ENCODE measurements around the gene USP10.

GRCh38 chr16:84699712-84700445 lies at the start of gene USP10:
- no peak for TF ChIP-seq TCF7L2 (IDR thresholded peaks at IDR 0.05; ENCODE audit: borderline replicate concordance, low read depth, low read length)
- no peak for TF ChIP-seq ZBTB1 (tag by site-specific recombination; IDR thresholded peaks at IDR 0.05)
- TF ChIP-seq, protein P1, sequence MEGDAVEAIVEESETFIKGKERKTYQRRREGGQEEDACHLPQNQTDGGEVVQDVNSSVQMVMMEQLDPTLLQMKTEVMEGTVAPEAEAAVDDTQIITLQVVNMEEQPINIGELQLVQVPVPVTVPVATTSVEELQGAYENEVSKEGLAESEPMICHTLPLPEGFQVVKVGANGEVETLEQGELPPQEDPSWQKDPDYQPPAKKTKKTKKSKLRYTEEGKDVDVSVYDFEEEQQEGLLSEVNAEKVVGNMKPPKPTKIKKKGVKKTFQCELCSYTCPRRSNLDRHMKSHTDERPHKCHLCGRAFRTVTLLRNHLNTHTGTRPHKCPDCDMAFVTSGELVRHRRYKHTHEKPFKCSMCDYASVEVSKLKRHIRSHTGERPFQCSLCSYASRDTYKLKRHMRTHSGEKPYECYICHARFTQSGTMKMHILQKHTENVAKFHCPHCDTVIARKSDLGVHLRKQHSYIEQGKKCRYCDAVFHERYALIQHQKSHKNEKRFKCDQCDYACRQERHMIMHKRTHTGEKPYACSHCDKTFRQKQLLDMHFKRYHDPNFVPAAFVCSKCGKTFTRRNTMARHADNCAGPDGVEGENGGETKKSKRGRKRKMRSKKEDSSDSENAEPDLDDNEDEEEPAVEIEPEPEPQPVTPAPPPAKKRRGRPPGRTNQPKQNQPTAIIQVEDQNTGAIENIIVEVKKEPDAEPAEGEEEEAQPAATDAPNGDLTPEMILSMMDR (tag by site-specific recombination; IDR thresholded peaks at IDR 0.05), result no peak
- no peak for TF ChIP-seq ZNF10 (tag by site-specific recombination; IDR thresholded peaks at IDR 0.05)
- 0 out of 2 replicates have a peak, but pooled peaks have one; percentile 14 for TF ChIP-seq YY1 (tag by site-specific recombination; IDR thresholded peaks at IDR 0.05)

Measured in HEK293 (cell line).